GM21786 (cell line): Measurements from ENCODE around the gene MZB1.

Source experiments
- ATAC-seq: cut with Tn5 transposase; IDR thresholded peaks from one replicate; pipeline ENCODE4 v1.9.1; 2021; ENCODE audit not compliant: unreplicated experiment

The MZB1 gene, protein sequence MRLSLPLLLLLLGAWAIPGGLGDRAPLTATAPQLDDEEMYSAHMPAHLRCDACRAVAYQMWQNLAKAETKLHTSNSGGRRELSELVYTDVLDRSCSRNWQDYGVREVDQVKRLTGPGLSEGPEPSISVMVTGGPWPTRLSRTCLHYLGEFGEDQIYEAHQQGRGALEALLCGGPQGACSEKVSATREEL

GRCh38 chr5:139389701-139390638 lies at the start of gene MZB1:
Gene MZB1, minus strand, starts transcription at chr5:139389913. Its CDS starts 57 bp downstream, at chr5:139389856.
- peak; percentile 38 for ATAC-seq

- ATAC-seq: peak; percentile 85
These were observed 49.5 kb upstream of the MZB1 start, which contains the start of gene DNAJC18 for GRCh38 chr5:139439013-139439903. Gene DNAJC18, minus strand, starts transcription at chr5:139439525. Its CDS starts 80 bp downstream, at chr5:139439445.

GRCh38 chr5:139438707-139439012 lies 48.9 kb upstream of the MZB1 start:
- no peak for ATAC-seq

DNA sequence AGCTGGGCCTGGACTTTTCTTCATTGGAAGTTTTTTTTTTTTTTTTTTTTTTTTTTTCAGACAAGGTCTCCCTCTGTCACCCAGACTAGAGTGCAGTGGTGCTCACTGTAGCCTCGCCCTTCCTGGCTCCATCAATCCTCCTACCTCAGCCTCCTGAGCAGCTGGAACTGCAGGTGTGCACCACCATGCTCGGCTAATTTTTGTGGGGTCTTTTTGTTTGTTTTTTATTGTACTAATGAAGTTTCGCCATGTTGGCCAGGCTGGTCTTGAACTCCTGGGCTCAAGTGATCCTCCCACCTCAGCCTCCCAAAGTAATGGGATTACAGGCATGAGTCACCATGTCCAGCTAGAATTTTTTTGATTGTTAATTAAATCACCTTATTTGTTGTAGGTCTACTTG lies 46.0 kb upstream of the MZB1 start:
- no peak for ATAC-seq

- ATAC-seq: no peak
These were observed 42.0 kb upstream of the MZB1 start for GRCh38 chr5:139431706-139432105.

DNA sequence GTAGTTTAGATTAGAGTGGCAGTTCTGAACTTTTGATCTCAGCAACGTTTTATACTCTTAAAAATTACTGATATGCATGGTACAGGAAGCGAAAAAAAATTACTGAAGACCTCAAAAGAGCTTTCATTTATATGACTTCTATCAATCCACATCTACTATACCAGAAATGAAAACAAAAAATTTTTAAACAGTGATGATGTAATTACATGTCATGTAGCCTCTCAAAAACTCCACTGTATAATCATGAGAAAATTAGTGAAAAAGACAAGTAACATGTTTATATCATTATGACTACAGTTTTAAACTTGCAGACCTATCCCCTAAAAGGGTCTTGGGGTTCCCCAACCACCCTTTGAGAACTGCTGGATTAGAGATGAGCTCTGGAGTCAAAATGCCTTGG lies 40.3 kb upstream of the MZB1 start:
- ATAC-seq: no peak

DNA sequence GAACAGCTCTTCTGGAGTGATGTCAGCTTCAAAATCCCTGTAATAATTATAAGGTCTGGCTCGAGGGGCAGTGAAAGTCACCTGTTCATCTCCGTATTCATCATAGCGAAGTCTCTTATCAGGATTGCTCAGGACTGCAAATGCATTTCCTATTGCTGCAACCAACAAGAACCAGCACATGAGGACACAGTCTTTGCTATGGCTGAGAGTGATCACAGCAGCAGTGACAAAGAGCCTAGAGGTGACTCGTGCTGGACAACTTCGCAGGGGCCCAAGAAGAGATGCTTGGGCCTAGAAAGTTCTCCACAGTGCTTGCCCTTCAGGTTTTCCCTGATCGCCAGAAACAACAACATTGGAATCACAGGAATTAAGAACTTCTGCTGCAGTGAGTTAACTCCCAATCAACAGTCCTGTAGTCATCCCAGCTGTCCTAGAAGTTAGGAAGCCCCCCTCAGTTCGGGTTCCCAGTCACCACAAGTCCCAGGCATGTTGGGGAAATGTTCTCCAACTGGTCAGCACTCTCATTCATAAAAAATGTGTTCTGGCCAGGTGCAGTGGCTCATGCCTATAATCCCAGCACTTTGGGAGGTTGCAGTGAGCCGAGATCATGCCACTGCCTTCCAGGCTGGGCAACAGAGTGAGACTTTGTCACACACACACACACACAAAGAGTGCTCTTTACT lies 36.6 kb upstream of the MZB1 start:
- ATAC-seq: no peak

GRCh38 chr5:139425497-139425896 lies 35.8 kb upstream of the MZB1 start:
- ATAC-seq: no peak

DNA sequence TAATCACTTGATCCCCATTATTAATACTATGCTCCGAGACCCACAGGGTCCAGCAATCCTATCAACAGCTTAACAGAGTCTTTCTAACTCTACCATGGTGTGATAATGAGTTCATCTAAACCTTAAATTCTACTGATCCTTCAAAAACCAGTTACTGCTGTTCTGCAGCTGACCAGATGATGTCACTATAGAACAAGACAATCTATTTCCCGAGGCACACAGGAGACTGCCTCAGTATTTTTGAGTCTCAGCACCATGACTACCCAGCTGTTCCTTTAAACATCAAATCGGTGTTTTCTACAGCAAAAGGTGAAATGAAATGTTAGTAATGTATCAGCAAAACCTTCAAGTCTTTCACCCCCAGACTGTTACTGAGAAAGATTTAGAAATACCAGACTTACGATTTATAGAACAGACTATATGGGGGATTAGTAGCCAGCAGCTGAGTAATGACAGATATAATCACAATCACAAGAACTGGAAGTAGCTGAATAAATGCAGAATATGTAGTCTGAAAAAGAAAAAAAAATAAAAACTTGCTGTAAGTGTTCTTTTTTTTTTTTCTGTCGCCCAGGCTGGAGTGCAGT lies 32.7 kb upstream of the MZB1 start:
- ATAC-seq: no peak

DNA sequence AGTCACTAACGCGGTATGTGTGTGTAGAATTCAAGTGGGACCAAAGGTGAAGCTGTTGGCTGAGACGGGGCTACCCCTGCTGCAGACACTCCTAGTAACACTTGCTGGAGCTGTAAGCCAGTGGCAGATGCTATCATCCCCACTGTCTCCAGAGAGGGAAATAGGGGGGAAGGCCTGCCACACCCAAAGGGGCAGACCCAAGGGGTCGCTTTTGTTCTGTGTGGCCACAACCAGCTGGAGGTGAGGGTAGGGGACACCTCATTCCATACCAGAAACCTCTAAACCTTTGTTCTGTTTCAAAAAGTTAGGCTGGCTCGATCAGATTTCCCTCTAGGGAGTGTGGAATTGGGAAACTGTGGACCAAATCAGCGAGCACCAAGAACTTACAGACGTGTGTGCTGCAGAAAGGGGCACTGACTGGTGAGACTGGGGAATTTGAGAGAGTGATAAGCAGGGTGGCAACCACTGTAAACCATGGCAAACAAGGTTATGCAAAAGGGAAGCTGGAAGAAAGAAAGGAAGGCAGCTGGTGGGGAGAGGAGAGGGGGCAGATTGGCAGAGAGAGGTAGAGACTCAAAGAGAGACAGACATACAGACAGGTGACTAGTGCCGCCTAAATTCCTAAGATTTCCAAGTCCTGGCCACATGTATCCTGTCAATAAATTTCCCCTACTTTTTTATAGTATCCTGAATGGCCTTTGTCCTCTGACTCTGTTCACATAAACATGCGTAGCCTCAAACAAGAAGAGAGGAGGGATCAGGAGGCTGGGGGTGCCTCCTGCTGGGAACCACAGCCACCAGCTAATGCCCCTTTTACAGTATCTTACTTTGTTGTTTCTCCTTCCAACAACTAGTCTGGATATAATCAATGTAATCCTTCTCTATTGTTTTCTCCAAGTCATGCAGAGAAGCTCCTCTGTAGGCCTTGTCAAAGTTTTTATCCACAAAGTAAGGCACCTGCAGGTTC lies 29.8 kb upstream of the MZB1 start:
- ATAC-seq: no peak

DNA sequence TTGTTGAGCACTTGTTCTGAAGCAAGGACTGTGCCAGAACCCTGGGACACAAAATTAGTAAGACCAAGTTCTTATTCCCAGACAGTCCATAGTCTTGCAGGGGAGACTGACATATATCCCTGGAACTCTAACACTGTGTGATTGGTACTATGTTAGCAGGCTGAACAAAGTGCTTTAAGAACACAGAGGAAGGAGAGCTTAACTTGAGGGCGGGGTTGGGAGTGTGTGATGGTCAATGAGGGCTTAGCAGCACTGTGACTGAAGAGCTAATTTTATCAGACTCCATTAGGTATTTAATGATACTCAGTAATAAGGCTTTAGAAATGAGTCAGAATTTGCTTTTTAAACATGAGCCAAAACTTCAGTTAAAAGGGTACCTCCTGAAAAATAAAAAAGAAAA lies 29.1 kb upstream of the MZB1 start:
- no peak for ATAC-seq

- ATAC-seq: no peak
These were observed 27.5 kb upstream of the MZB1 start for GRCh38 chr5:139417214-139417613.

- no peak for ATAC-seq
These were observed 26.9 kb upstream of the MZB1 start for GRCh38 chr5:139416651-139417050.

DNA sequence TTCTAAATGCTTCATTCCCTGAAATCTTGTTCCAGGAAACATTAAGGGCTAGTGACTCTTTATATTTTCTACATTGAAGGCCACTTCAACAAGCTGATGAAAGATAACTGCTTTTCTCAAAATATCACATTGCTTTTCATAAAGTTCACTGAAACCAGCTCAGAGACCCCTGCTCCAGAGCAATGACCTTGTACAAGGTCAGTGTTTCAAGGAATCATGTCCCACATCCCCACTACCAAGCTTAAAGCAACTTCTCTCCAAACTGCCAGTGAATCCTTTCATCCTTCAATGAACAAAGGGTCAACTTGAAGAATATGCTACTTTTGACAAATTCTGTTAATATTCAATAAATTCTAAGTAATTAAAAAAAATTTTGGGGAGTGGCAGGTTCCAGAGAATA lies 26.2 kb upstream of the MZB1 start:
- no peak for ATAC-seq

DNA sequence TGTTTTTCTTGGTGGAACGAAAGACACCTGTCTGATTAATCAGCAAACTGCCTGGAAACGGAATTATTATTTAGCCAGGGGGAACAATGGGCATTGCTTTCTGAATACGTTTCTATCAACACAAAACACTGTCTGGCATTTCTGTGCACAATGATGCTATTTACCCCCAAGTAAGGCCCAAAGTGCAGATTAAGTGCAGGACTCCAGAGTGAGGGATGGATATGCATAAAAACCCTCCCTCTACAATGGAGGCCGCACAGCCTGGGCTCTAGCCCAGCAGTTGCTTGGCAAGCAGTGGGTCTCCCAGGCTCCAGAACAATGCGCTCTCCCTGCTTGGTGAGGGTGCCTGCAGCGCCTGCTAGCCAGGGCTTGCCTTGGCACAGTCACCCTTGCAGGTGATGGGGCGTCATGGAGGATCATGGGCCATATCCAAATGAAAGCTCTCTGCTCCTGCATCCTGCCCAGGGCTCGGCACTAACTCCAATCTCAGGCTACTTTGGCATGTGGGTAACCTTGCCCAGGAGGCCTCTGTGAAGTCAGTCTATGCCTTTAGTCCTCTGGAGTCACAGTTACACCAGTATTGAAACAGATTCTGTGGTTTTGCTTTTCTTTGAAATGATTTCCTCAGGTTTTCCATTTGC lies 25.6 kb upstream of the MZB1 start:
- ATAC-seq: no peak

- no peak for ATAC-seq
These were observed 24.9 kb upstream of the MZB1 start for GRCh38 chr5:139414581-139415130.

GRCh38 chr5:139413963-139414362 lies 24.2 kb upstream of the MZB1 start:
- ATAC-seq: no peak

GRCh38 chr5:139413153-139413552 lies 23.4 kb upstream of the MZB1 start:
- no peak for ATAC-seq
